ENCODE measurements around the gene IFNL4. TPM values are rescaled to one million over a fixed set of nuclear protein-coding genes. Genes with fewer than 3 reads are reported as not detected.

The IFNL4 gene
- total RNA-seq, 1 experiment from 2014 or later: not detected

GRCh38 chr19:39237200-39238184, 11.2 kb downstream of the IFNL4 start:
- ChIA-PET CTCF (interaction anchor here (0.6 to 1.2 kb wide), 6 partner anchors 9 to 91 kb away, joined by 3 to 8 read pairs (median 4); no protein-coding TSS in a partner anchor), POLR2A (no interaction called here)
- peak overlapping the region; percentile 61 for H3K4me3 Mint-ChIP-seq (ENCODE audit: unreplicated experiment)
- H3K27me3 Mint-ChIP-seq (ENCODE audit: insufficient read depth, unreplicated experiment): no peaks in the 10 kb centered on the region
- DNase-seq: peak; percentile 91 to 96
- H3K27ac Mint-ChIP-seq (ENCODE audit: unreplicated experiment): peak overlapping the region; percentile 92
- Histone ChIP-seq H3K36me3 (ENCODE audit: control insufficient read depth, insufficient read depth, low read length) (no peaks in the 10 kb centered on the region), H3K9me3 (no peaks in the 10 kb centered on the region), H3K27me3 (replicated peaks; ENCODE audit: control insufficient read depth, insufficient read depth, low read length) (no peaks in the 10 kb centered on the region), H3K4me3 (ENCODE audit: low read depth, low read length) (no peak overlapping the region), H3K4me1 (peaks cover 16% of the 10 kb centered on the region)
- H3K4me1 Mint-ChIP-seq (ENCODE audit: low read depth, unreplicated experiment): peaks cover 20% of the 10 kb centered on the region
- no peaks in the 10 kb centered on the region for H3K36me3 Mint-ChIP-seq (ENCODE audit: insufficient read depth, unreplicated experiment)
- BruUV-seq (replicated peaks): TSS peak; percentile 64
- intact Hi-C loops (cut with micrococcal nuclease; ENCODE audit: unreplicated experiment): no loop called here
- TF ChIP-seq, protein P1, sequence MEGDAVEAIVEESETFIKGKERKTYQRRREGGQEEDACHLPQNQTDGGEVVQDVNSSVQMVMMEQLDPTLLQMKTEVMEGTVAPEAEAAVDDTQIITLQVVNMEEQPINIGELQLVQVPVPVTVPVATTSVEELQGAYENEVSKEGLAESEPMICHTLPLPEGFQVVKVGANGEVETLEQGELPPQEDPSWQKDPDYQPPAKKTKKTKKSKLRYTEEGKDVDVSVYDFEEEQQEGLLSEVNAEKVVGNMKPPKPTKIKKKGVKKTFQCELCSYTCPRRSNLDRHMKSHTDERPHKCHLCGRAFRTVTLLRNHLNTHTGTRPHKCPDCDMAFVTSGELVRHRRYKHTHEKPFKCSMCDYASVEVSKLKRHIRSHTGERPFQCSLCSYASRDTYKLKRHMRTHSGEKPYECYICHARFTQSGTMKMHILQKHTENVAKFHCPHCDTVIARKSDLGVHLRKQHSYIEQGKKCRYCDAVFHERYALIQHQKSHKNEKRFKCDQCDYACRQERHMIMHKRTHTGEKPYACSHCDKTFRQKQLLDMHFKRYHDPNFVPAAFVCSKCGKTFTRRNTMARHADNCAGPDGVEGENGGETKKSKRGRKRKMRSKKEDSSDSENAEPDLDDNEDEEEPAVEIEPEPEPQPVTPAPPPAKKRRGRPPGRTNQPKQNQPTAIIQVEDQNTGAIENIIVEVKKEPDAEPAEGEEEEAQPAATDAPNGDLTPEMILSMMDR (IDR thresholded peaks at IDR 0.05; ENCODE audit: insufficient read depth in 1 of 2, low read depth in 1 of 2, low read length in 1 of 2, severe bottlenecking in 1 of 2, unreplicated experiment in 1 of 2): no peak
- H3K9me3 Mint-ChIP-seq (ENCODE audit: unreplicated experiment): no peaks in the 10 kb centered on the region

- CTCF ChIA-PET: interaction anchor here (0.9 kb wide), 1 partner anchor 92 kb away, joined by 3 read pairs; no protein-coding TSS in a partner anchor
- H3K9me3 Mint-ChIP-seq (ENCODE audit: unreplicated experiment): no peaks in the 10 kb centered on the region
These were observed 12.1 kb downstream of the IFNL4 start for GRCh38 chr19:39236527-39236926.

GRCh38 chr19:39232708-39233107, 15.9 kb downstream of the IFNL4 start:
- no peaks in the 10 kb centered on the region for H3K36me3 Mint-ChIP-seq (ENCODE audit: insufficient read depth, unreplicated experiment)
- H3K4me3 Mint-ChIP-seq (ENCODE audit: unreplicated experiment): no peak overlapping the region
- peaks cover 13% of the 10 kb centered on the region for H3K4me1 Mint-ChIP-seq (ENCODE audit: low read depth, unreplicated experiment)
- H3K27ac Mint-ChIP-seq (ENCODE audit: unreplicated experiment): no peak overlapping the region
- ChIA-PET CTCF (interaction anchor here (0.6 kb wide), 1 partner anchor 14 kb away, joined by 3 read pairs; no protein-coding TSS in a partner anchor), POLR2A (no interaction called here)
- intact Hi-C loops (cut with micrococcal nuclease; ENCODE audit: unreplicated experiment): no loop called here
- no peaks in the 10 kb centered on the region for H3K9me3 Mint-ChIP-seq (ENCODE audit: unreplicated experiment)
- Histone ChIP-seq H3K4me1 (peaks cover 6% of the 10 kb centered on the region), H3K9me3 (no peaks in the 10 kb centered on the region), H3K27me3 (replicated peaks; ENCODE audit: control insufficient read depth, insufficient read depth, low read length) (no peaks in the 10 kb centered on the region), H3K36me3 (ENCODE audit: control insufficient read depth, insufficient read depth, low read length) (no peaks in the 10 kb centered on the region), H3K4me3 (ENCODE audit: low read depth, low read length) (no peak overlapping the region)
- no peaks in the 10 kb centered on the region for H3K27me3 Mint-ChIP-seq (ENCODE audit: insufficient read depth, unreplicated experiment)
- no TSS peak for BruUV-seq (replicated peaks)
- TF ChIP-seq, protein P1 (IDR thresholded peaks at IDR 0.05; ENCODE audit: insufficient read depth in 1 of 2, low read depth in 1 of 2, low read length in 1 of 2, severe bottlenecking in 1 of 2, unreplicated experiment in 1 of 2): no peak
- DNase-seq: no peak

More at GRCh38 chr19:39236527-39236926, 12.1 kb downstream of the IFNL4 start:
- no peaks in the 10 kb centered on the region for H3K27me3 ChIP-seq (replicated peaks; ENCODE audit: control insufficient read depth, insufficient read depth, low read length)
- no peak for DNase-seq
- no peak overlapping the region for H3K4me3 ChIP-seq (ENCODE audit: low read depth, low read length)
- peaks cover 16% of the 10 kb centered on the region for H3K4me1 ChIP-seq
- H3K36me3 ChIP-seq (ENCODE audit: control insufficient read depth, insufficient read depth, low read length): no peaks in the 10 kb centered on the region
- no peaks in the 10 kb centered on the region for H3K9me3 ChIP-seq
- POLR2A ChIA-PET: no interaction called here
- Mint-ChIP-seq H3K36me3 (ENCODE audit: insufficient read depth, unreplicated experiment) (no peaks in the 10 kb centered on the region), H3K4me1 (ENCODE audit: low read depth, unreplicated experiment) (peaks cover 20% of the 10 kb centered on the region), H3K27me3 (ENCODE audit: insufficient read depth, unreplicated experiment) (no peaks in the 10 kb centered on the region), H3K27ac (ENCODE audit: unreplicated experiment) (peak overlapping the region; percentile 73), H3K4me3 (ENCODE audit: unreplicated experiment) (no peak overlapping the region)
- TF ChIP-seq, protein P1 (IDR thresholded peaks at IDR 0.05; ENCODE audit: insufficient read depth in 1 of 2, low read depth in 1 of 2, low read length in 1 of 2, severe bottlenecking in 1 of 2, unreplicated experiment in 1 of 2): no peak
- no TSS peak for BruUV-seq (replicated peaks)
- intact Hi-C loops (cut with micrococcal nuclease; ENCODE audit: unreplicated experiment): no loop called here
